NCI-H146 treated with DMSO at 0.1 percent for 48 hours (cell line): Measurements from ENCODE around the gene CD63.

Experiments
- DNase-seq: peaks from one replicate; lab custom pipeline; 2025; ENCODE audit not compliant: unreplicated experiment; lab: John Stamatoyannopoulos, UW

The CD63 gene

DNA sequence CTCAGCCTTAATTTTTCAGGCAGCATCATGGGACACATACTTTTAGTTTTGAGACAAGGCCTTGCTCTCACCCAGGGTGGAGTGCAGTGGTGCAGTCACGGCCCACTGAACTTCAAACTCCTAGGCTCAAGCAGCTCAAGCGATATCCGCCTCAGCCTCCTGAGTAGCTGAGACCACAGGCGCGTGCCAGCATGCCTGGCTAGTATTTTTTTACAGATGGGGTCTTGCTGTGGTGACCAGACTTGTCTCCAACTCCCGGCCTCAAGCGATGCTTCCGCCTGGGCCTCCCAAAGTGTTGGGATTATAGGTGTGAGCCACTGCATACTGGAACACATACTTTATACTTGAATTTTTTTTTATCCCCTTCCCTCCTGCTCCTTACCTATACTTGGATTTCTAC lies 5.9 kb downstream of the CD63 start:
- DNase-seq = no peak

DNA sequence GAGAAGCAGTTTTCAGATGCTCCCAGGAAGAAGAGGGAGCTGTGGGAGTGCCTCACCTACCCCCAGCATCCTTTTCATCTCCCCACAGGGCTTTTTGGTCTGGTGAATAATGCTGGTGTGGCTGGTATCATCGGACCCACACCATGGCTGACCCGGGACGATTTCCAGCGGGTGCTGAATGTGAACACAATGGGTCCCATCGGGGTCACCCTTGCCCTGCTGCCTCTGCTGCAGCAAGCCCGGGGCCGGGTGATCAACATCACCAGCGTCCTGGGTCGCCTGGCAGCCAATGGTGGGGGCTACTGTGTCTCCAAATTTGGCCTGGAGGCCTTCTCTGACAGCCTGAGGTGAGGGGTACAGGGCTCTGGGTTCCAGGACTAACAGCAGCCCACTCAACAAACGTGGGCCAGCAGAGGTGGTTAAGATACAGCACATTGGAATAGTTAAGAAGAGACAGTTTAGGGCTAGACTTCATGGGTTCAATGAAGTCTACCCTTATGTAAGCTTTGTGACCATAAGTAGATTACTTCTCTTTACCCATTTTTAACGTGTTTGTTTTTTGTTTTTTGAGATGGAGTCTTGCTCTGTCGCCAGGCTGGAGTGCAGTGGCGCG lies 7.1 kb downstream of the CD63 start:
- DNase-seq = no peak

DNA sequence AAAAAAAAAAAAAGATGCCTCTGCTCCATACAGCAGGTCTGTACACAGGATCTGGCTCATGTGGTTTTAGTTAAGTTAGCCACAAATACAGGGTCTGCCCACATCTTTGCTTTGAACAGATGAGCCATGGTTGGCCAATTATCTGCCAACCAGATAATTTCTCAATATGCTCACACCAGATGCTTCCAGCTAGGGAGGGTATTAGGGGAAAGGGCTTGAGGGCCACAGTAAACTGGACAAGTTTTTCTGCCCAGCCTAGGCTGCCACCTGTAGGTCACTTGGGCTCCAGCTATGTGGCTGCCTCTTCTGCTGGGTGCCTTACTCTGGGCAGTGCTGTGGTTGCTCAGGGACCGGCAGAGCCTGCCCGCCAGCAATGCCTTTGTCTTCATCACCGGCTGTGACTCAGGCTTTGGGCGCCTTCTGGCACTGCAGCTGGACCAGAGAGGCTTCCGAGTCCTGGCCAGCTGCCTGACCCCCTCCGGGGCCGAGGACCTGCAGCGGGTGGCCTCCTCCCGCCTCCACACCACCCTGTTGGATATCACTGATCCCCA lies 7.8 kb downstream of the CD63 start:
- DNase-seq = no peak

GRCh38 chr12:55720071-55720564 lies 8.7 kb downstream of the CD63 start, which contains the start of gene RDH5:
Gene RDH5, plus strand, starts transcription at chr12:55720393. Its CDS starts 792 bp downstream, at chr12:55721185.
- no peak for DNase-seq

DNA sequence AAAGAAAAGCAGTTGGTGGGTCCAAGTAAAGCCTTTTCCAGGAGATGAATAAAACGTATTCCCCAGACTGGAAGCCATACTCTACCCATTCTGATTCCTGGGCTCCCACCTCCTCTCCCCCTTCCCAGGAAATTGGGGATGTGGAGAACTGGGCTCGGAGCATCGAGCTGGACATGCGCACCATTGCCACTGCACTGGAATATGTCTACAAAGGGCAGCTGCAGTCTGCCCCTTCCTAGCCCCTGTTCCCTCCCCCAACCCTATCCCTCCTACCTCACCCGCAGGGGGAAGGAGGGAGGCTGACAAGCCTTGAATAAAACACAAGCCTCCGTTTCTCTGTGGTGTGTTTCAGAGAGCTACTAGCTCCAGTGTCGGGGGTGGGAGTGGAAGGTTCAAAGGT lies 9.4 kb downstream of the CD63 start:
- no peak for DNase-seq

DNA sequence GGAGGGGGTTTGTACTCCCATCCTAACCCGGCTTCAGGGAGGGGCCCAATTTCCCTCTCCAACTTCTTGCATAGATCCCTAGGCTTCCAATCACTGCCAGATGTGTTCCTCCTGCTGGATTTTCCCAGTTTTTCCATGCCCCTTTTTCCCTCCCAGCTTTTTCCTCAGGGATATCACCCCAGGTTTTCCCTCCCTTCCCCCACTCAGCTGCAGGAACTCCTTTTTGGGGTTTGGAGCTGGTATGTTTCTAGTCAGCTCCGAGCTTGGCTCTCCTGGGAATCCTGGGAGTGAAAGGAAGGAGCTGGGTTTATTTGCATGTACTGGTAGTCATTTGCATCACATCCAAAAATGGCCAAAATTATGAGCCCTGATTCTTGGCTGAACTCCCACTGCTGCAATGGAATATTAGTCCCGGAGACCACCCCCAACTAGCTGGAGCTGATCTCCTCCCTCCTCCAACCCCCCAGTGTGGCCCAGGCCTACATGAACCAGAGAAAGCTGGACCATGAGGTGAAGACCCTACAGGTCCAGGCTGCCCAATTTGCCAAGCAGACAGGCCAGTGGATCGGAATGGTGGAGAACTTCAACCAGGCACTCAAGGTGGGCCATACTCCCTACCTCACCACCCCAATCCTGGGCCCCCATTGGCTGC lies 10.1 kb downstream of the CD63 start:
- DNase-seq = no peak

GRCh38 chr12:55718015-55718414 lies 10.8 kb downstream of the CD63 start:
- no peak for DNase-seq

- no peak for DNase-seq
These were observed 11.5 kb downstream of the CD63 start for GRCh38 chr12:55717011-55718007.

GRCh38 chr12:55716582-55716957 lies 12.2 kb downstream of the CD63 start:
- DNase-seq = no peak

- peak; percentile 81 for DNase-seq
These were observed 12.8 kb downstream of the CD63 start, which contains the start of gene BLOC1S1 for GRCh38 chr12:55715833-55716581. Gene BLOC1S1, plus strand, starts transcription at chr12:55716046. Its CDS starts 6 bp downstream, at chr12:55716052.

DNA sequence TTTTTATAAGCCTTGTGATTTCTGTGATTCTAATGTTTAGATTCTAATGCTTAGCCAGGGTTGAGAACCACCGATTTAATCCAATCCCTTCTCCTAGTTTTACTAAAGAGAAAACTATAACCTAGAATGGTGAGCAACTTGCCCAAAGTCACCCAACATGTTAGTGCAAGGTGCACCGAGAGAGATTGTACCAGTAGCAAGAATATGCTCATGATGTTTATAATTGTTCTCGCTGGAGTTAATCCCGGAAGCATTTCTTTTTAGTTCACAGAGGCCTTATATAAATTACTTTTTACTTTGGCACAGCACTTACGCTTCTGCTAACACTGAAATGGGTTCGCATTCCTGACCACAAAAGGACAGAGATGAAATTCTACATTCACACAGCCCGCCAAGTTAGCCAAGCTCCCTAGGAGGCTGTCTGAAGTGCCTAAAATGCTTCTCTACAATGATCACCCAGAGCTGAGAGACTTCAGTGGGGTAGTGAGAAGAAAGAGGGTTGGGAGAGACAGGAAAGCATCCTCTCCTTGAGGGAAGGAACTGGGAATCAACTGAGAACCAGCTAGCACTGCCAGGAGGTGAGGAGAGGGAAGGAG lies 13.5 kb downstream of the CD63 start:
- no peak for DNase-seq

DNA sequence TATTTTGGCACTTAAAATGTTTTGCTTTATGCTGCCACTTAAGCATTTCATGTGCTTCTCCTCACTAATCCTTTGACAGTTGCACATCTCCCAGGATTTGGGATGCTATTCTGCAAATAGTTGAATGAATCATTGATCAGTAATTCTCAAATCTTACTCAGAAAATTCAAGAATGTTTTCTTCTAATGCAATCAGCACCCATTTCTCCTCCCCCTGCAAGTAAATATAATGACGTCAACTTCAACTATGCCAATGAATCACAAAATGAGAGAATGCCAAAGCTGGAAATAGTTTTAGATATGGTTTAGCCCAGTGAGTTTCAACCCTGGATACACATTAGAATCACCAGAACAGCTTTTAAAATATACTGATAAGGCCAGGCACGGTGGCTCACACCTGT lies 15.1 kb downstream of the CD63 start:
- DNase-seq = no peak

GRCh38 chr12:55712700-55713415 lies 16.0 kb downstream of the CD63 start:
- no peak for DNase-seq

GRCh38 chr12:55711786-55712553 lies 16.8 kb downstream of the CD63 start:
- no peak for DNase-seq

GRCh38 chr12:55708695-55709233 lies 20.0 kb downstream of the CD63 start:
- DNase-seq = no peak

DNA sequence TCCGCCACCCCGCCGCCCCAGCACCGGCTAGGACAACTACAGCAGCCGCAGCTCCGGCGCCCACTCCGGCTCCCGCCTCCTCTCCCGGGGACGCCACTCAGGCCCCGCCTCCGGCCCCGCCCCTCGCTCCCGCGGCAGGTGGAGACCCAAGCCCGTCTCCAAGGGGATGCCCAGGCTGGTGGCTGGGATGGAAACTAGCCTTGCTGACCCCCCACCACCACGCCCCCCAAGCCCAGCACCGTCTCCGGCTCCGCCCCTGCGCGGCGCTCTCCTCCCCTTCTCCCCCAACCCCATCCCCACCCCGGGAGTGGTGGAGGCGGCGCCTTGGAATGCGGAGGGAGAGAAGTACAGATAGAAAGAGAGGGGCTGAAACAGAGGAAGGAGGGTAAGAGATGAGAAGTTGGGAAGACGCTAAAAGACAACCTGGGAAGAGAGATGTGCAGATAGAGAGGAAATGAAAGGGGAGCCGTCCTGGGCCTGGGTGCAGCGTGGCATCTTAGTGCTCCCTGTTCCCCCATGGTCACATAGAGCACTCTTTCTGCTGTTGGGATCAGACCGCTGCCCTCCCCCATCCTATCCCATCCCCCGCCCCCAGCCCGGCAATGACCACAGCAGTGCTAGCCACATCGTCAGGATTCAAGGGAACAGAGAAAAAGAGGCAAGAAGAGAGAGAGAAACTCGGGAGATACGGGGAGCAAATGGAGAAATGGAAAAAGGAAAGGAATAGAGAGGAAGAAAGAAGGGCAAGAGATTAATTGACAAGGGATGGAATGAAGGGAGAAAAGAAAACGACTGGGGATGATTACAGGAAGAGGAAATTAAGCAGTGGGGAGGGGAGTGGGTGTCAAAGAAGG lies 20.7 kb downstream of the CD63 start, which contains the start of gene ITGA7:
ITGA7 (minus strand) TSS at position 64 of the 854 bp plus-strand sequence. CDS start 222 bp downstream, outside the sequence.
- DNase-seq = peak; percentile 71

- DNase-seq = no peak
These were observed 21.6 kb downstream of the CD63 start for GRCh38 chr12:55707219-55707671.
